ENCODE results near the gene LIN9. TPM values are rescaled to one million over a fixed set of nuclear protein-coding genes. Genes with fewer than 3 reads are reported as not detected.
"Not testable (repeated sequence)": the region's sequence is repeated elsewhere in the genome, so short reads cannot be mapped to it uniquely, and the experiment has no call there.

Gene LIN9
- total RNA-seq, 1 donor: 11.4 TPM

DNA sequence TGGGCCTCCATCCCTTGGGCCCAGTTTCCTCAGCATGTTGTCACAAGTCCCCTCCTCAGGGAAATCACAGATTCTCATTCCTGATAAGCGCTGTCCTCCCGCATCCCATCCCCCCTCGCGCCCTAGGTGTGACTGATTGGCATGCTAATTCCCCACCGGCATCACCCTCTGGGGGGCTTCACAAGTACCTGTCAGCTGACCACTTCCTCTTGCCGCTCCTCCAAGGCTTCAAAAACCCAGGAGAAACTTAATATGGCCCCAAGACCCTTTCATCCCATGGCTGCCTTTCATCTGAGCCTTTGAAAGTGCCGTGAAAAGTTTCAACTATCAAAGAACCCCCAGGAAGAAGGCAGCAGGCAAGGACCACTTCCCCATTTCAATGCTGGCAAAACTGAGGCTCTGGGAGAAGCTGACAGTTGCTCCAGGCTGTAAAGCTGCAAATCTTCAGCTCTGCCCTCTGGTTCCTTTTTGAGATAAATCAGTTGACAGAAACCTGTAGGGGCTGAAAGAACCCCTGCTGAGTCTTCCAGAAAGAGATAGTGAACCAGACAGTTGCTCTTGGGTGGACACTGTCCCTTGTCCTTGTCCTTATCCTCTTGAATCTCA is 98.3 kb downstream of the LIN9 start:
- DNase-seq (ENCODE audit: low read depth): no peak

DNA sequence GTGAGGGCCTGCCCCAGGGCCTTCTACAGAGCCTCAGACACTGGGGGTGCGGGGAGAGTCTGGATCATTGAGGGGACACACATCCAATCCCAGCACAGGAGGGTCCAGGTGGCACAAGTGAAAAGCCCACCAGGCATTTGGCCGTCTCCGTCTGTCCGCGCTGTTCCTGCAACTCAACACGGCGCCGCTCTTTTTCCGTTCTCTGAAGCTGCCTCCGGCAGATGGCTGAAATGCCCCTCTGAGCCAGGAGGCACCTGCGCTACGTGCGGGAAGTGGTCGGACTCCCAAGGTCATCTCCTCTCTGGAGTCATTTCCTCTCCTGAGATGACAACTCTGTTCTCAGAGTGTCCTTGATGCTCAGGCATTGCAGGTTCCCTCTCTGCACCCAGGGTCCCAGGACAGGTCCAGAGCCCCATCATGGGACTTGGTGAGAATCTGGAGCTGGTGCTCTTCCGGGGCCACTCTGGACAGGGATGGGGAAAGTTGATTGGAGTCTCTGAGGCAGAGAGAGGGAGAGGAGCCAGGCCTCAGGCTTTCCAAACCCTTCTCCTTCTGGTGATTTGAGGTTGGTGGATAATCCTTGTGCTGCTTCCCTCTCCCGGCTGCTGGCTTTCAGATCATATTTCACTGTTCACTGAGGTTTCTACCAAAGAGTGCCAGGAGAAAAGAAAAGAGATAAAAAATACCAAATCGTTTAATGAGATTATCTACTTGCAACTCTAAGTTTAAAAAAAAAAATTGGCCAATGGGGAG is 99.5 kb downstream of the LIN9 start:
- no peak overlapping the region for H3K4me3 ChIP-seq (ENCODE audit: low read depth, low read length)
- TF ChIP-seq, protein P1, sequence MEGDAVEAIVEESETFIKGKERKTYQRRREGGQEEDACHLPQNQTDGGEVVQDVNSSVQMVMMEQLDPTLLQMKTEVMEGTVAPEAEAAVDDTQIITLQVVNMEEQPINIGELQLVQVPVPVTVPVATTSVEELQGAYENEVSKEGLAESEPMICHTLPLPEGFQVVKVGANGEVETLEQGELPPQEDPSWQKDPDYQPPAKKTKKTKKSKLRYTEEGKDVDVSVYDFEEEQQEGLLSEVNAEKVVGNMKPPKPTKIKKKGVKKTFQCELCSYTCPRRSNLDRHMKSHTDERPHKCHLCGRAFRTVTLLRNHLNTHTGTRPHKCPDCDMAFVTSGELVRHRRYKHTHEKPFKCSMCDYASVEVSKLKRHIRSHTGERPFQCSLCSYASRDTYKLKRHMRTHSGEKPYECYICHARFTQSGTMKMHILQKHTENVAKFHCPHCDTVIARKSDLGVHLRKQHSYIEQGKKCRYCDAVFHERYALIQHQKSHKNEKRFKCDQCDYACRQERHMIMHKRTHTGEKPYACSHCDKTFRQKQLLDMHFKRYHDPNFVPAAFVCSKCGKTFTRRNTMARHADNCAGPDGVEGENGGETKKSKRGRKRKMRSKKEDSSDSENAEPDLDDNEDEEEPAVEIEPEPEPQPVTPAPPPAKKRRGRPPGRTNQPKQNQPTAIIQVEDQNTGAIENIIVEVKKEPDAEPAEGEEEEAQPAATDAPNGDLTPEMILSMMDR (IDR thresholded peaks at IDR 0.05; ENCODE audit: insufficient read depth, low read length): no peak
- no peak for DNase-seq (ENCODE audit: low read depth)

More for the DNA sequence above, 98.3 kb downstream of the LIN9 start:
- TF ChIP-seq, protein P1 (IDR thresholded peaks at IDR 0.05; ENCODE audit: insufficient read depth, low read length): no peak
- H3K4me3 ChIP-seq (ENCODE audit: low read depth, low read length): no peak overlapping the region

DNA sequence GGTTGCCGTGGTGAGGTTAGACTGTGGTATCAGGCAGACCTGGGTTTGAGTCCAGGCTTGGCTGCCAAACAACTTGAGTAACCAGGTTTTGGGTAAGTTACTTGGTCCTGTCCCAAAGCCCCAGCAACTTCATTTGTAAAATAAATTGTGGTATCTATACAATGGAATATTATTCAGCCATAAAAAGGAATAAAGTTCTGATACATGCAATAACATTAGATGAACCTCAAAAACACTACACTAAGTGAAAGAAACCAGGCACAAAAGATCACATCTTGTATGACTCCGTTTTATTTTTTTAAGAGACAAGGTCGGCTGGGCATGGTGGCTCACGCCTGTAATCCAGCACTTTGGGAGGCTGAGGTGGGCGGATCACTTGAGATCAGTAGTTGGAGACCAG is 101.9 kb downstream of the LIN9 start:
- no peak overlapping the region for H3K4me3 ChIP-seq (ENCODE audit: low read depth, low read length)
- TF ChIP-seq, protein P1 (IDR thresholded peaks at IDR 0.05; ENCODE audit: insufficient read depth, low read length): no peak
- no peak for DNase-seq (ENCODE audit: low read depth)

DNA sequence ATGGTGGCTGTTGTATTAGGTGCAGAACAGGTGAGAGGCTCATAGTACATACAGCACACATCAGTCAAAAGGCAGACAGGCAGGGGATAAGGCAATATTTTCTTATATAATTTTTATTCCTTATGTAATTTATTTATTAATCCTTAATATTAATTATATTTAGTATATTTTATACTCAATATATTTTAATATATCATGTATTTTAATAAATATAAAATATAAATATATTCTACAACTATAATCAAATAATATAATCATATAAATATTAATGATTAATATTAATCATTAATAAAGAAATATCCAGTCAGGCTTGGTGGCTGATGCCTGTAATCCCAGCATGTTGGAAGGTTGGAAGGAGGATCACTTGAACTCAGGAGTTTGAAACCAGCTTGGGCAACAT is 104.8 kb downstream of the LIN9 start:
- TF ChIP-seq, protein P1 (IDR thresholded peaks at IDR 0.05; ENCODE audit: insufficient read depth, low read length): no peak
- H3K4me3 ChIP-seq (ENCODE audit: low read depth, low read length): no peak overlapping the region
- DNase-seq (ENCODE audit: low read depth): no peak

DNA sequence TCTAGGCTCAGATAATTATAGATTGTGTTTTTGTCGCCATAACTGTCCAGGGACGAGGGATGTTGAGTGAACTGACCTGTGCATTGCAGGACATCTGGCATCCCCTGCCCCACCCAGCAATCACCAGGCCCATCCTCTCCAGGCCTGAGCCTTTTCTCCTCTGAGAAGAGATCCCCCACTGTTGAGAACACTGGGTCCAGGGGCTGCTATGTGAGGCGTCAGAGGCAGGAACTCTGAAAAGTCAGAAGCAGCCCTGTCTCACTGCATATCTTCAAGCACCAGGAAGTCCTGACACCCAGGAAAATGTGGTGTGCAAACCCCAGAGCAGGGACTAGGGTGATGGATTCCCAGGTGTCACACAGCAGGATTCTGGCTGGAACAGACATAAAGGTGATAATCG is 105.3 kb downstream of the LIN9 start:
- TF ChIP-seq, protein P1 (IDR thresholded peaks at IDR 0.05; ENCODE audit: insufficient read depth, low read length): no peak
- no peak overlapping the region for H3K4me3 ChIP-seq (ENCODE audit: low read depth, low read length)
- DNase-seq (ENCODE audit: low read depth): no peak

DNA sequence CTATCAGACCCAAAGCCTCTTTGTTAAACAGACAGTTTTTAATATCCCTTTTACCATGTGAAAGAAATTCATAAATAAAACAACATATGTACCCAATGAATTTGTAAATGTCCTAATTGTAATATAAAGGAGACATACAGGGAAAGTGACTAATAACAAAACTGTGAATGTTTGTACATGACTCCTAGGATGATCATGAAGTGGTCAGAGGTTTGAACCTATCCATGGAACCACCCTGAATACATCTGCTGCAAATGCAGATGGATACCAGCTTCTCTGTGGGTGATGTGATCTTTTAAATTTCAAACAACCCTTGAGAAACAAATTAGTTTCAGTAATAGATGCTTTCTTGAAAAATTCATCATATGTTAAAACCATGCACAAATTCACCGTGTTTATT is 105.7 kb downstream of the LIN9 start:
- TF ChIP-seq, protein P1 (IDR thresholded peaks at IDR 0.05; ENCODE audit: insufficient read depth, low read length): no peak
- no peak overlapping the region for H3K4me3 ChIP-seq (ENCODE audit: low read depth, low read length)
- DNase-seq (ENCODE audit: low read depth): no peak

DNA sequence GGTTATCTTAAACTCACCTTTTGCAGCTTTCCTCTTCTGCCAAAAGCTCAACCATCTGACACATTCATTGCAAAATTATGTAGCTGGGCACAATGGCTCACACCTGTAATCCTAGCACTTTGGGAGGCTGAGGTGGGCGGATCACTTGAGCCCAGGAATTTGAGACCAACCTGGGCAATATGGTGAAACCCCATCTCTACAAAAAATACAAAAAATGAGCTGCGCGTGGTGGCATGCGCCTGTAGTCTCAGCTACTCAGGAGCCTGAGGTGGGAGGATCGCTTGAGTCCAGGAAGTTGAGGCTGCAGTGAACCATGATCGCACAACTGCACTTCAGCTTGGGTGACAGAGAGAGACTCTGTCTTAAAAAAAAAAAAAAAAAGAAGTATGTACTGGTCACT is 106.3 kb downstream of the LIN9 start:
- H3K4me3 ChIP-seq (ENCODE audit: low read depth, low read length); DNase-seq (ENCODE audit: low read depth): not testable (repeated sequence)

All from fibroblast of the aortic adventitia (primary cell).